ENCODE data around the gene MUC3A. TPM values are rescaled to one million over a fixed set of nuclear protein-coding genes. Genes with fewer than 3 reads are reported as not detected.

The MUC3A gene
- total and polyA plus RNA-seq, 10 of the 15 experiments (the other 5 are each of a cell fraction or from before 2014, with no cell fraction given) = 0.07 to 0.10 TPM; not detected in 8

DNA sequence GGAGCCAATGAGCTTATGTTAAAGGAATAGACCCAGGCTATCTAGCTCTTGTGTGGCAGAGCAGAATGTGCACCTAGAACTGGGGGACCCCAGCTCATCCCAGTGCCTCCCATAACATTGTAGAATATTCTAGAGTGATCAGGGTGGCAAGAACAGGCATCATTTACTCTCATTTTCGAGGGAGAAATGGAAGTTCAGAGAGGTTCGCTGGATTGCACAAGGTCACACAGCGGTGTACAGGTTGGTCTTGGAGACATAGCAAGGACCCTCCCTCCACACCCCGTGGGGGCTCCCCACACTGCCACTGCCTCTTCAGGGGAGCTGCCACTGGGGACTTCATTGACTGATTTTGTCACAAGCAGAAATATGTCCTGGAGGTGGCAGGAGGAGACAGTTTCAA, 29.0 kb downstream of the MUC3A start:
- no peak overlapping the region for H3K4me2 ChIP-seq (ENCODE audit: control insufficient read depth, insufficient read depth)
- H3K4me1 ChIP-seq (ENCODE audit: control insufficient read depth, insufficient read depth, low read length) = no peaks in the 10 kb centered on the region
- RAD21 ChIA-PET (ENCODE audit: unreplicated experiment) = no interaction called here
- no peak overlapping the region for H3K9ac ChIP-seq (ENCODE audit: control insufficient read depth, insufficient read depth, low read length)
- no peak overlapping the region for H3K4me3 ChIP-seq
- no peaks in the 10 kb centered on the region for H3K27me3 ChIP-seq (replicated peaks in 1 of 2; ENCODE audit: control insufficient read depth in 2 of 2, insufficient read depth in 2 of 2, low read length in 1 of 2)
- SMC1A ChIA-PET (ENCODE audit: uncharacterized antibody, unreplicated experiment) = no interaction called here
- 28% methylated on average over 4 of the region's 4 CpGs for WGBS (ENCODE audit: insufficient coverage, insufficient replicate concordance, low lambda C conversion rate, missing lambda C conversion rate)
- in situ Hi-C loops (cut with MboI) (no loop called here), intact Hi-C loops (cut with micrococcal nuclease; ENCODE audit: unreplicated experiment) (no loop called here)
- POLR2A ChIA-PET = interaction anchor here (0.5 kb wide), 1 partner anchor 165 kb away, joined by 5 read pairs; no protein-coding TSS in a partner anchor
- BruUV-seq (replicated peaks) = no TSS peak
- TF ChIP-seq, protein P1, sequence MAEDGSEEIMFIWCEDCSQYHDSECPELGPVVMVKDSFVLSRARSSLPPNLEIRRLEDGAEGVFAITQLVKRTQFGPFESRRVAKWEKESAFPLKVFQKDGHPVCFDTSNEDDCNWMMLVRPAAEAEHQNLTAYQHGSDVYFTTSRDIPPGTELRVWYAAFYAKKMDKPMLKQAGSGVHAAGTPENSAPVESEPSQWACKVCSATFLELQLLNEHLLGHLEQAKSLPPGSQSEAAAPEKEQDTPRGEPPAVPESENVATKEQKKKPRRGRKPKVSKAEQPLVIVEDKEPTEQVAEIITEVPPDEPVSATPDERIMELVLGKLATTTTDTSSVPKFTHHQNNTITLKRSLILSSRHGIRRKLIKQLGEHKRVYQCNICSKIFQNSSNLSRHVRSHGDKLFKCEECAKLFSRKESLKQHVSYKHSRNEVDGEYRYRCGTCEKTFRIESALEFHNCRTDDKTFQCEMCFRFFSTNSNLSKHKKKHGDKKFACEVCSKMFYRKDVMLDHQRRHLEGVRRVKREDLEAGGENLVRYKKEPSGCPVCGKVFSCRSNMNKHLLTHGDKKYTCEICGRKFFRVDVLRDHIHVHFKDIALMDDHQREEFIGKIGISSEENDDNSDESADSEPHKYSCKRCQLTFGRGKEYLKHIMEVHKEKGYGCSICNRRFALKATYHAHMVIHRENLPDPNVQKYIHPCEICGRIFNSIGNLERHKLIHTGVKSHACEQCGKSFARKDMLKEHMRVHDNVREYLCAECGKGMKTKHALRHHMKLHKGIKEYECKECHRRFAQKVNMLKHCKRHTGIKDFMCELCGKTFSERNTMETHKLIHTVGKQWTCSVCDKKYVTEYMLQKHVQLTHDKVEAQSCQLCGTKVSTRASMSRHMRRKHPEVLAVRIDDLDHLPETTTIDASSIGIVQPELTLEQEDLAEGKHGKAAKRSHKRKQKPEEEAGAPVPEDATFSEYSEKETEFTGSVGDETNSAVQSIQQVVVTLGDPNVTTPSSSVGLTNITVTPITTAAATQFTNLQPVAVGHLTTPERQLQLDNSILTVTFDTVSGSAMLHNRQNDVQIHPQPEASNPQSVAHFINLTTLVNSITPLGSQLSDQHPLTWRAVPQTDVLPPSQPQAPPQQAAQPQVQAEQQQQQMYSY (CRISPR knock-in tag; IDR thresholded peaks at IDR 0.05) = no peak
- TF ChIP-seq MEF2A (IDR thresholded peaks at IDR 0.05; ENCODE audit: insufficient read depth, low read depth, low read length) = no peak
- TF ChIP-seq RUNX3 (IDR thresholded peaks at IDR 0.05; ENCODE audit: low read length) = no peak
- no peak for TF ChIP-seq ZBED1 (IDR thresholded peaks at IDR 0.05; ENCODE audit: borderline replicate concordance)
- no peak for TF ChIP-seq SMAD1 (IDR thresholded peaks at IDR 0.05; ENCODE audit: low read depth, partially characterized antibody)
- no peak for TF ChIP-seq IRF5 (IDR thresholded peaks at IDR 0.05; ENCODE audit: borderline replicate concordance)
- no peak for TF ChIP-seq TCF3 (IDR thresholded peaks at IDR 0.05; ENCODE audit: borderline replicate concordance, insufficient read depth, low read depth, low read length)
- no peak for TF ChIP-seq CREM (IDR thresholded peaks at IDR 0.05; ENCODE audit: low read depth)
- TF ChIP-seq, protein P2, sequence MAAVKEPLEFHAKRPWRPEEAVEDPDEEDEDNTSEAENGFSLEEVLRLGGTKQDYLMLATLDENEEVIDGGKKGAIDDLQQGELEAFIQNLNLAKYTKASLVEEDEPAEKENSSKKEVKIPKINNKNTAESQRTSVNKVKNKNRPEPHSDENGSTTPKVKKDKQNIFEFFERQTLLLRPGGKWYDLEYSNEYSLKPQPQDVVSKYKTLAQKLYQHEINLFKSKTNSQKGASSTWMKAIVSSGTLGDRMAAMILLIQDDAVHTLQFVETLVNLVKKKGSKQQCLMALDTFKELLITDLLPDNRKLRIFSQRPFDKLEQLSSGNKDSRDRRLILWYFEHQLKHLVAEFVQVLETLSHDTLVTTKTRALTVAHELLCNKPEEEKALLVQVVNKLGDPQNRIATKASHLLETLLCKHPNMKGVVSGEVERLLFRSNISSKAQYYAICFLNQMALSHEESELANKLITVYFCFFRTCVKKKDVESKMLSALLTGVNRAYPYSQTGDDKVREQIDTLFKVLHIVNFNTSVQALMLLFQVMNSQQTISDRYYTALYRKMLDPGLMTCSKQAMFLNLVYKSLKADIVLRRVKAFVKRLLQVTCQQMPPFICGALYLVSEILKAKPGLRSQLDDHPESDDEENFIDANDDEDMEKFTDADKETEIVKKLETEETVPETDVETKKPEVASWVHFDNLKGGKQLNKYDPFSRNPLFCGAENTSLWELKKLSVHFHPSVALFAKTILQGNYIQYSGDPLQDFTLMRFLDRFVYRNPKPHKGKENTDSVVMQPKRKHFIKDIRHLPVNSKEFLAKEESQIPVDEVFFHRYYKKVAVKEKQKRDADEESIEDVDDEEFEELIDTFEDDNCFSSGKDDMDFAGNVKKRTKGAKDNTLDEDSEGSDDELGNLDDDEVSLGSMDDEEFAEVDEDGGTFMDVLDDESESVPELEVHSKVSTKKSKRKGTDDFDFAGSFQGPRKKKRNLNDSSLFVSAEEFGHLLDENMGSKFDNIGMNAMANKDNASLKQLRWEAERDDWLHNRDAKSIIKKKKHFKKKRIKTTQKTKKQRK (IDR thresholded peaks at IDR 0.05; ENCODE audit: low read depth, low read length) = no peak
- no peak for TF ChIP-seq NR2C2 (IDR thresholded peaks at IDR 0.05; ENCODE audit: borderline replicate concordance, control insufficient read depth, insufficient read length, low read depth)
- TF ChIP-seq, protein P3, sequence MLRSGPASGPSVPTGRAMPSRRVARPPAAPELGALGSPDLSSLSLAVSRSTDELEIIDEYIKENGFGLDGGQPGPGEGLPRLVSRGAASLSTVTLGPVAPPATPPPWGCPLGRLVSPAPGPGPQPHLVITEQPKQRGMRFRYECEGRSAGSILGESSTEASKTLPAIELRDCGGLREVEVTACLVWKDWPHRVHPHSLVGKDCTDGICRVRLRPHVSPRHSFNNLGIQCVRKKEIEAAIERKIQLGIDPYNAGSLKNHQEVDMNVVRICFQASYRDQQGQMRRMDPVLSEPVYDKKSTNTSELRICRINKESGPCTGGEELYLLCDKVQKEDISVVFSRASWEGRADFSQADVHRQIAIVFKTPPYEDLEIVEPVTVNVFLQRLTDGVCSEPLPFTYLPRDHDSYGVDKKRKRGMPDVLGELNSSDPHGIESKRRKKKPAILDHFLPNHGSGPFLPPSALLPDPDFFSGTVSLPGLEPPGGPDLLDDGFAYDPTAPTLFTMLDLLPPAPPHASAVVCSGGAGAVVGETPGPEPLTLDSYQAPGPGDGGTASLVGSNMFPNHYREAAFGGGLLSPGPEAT (IDR thresholded peaks at IDR 0.05; ENCODE audit: low read depth) = no peak
- TF ChIP-seq SREBF1 (IDR thresholded peaks at IDR 0.05; ENCODE audit: low read length) = no peak
- no peak for TF ChIP-seq YBX1 (IDR thresholded peaks at IDR 0.05)
- no peak for FAIRE-seq
- H3K27ac ChIP-seq (ENCODE audit: control insufficient read depth, insufficient read depth) = no peak overlapping the region
- no peak overlapping the region for H2AFZ ChIP-seq (ENCODE audit: control insufficient read depth, low read depth, low read length)
- no peaks in the 10 kb centered on the region for H3K9me3 ChIP-seq (replicated peaks; ENCODE audit: control insufficient read depth, insufficient read depth, low read length)
- no peaks in the 10 kb centered on the region for H3K36me3 ChIP-seq (ENCODE audit: control insufficient read depth in 2 of 2, insufficient read depth in 2 of 2, low read length in 1 of 2)
- no peaks in the 10 kb centered on the region for H4K20me1 ChIP-seq (ENCODE audit: control insufficient read depth, insufficient read depth)
- DNase-seq (ENCODE audit: low read depth, low spot score) = no peak
- no peaks in the 10 kb centered on the region for H3K79me2 ChIP-seq (ENCODE audit: control insufficient read depth, insufficient read depth, low read length)
- CTCF ChIA-PET = no interaction called here
- ATAC-seq = no peak
